GM12892 (cell line): Measurements from ENCODE around the gene SNAP47.

Source experiments
- POLR2A ChIP-seq: IDR thresholded peaks from 2 replicates; pipeline ENCODE4 v1.6.1; 2011; ENCODE audit warnings: low read depth, low read length, control low read depth
- POLR2AphosphoS5 ChIP-seq: IDR thresholded peaks from 2 replicates; pipeline ENCODE4 v1.6.1; 2011; ENCODE audit warnings: low read depth, low read length, control low read depth

DNA sequence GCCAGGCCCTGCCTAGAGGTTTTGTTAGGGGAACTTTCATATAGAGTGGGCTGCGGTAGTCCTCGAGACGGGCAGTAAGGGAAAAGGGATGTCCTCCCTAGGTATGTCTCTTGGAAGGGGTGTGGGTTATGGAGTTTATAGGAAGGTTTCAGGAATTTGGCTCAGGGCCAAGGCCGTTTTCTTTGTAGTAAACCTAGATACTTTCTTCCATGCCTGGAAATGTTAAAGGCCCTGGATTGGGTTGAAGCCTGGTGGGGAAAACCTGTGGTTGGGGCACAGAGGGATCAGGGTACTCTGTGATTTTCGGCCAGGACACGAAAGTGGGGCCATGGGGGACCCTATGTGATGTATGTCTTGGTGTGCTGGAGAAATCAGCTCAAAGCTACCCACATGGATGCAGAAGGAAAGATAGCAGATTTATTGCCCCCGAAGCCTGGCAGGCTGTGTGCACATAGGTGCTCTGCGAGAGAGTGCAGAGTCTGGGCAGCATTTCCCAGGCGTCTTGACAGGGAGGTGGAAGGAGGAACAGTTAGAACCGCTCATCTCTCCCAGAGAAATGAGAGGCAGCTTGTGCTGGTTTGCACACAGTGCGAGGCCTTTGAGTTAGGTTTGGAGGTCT is 1.7 kb downstream of the SNAP47 start:
- no peak for TF ChIP-seq POLR2A
- TF ChIP-seq POLR2AphosphoS5: no peak
